Measurements from ENCODE around the gene FOXE3.
A peak's percentile ranks its signal among the peaks of the same experiment; 100 is the strongest.

The FOXE3 gene

DNA sequence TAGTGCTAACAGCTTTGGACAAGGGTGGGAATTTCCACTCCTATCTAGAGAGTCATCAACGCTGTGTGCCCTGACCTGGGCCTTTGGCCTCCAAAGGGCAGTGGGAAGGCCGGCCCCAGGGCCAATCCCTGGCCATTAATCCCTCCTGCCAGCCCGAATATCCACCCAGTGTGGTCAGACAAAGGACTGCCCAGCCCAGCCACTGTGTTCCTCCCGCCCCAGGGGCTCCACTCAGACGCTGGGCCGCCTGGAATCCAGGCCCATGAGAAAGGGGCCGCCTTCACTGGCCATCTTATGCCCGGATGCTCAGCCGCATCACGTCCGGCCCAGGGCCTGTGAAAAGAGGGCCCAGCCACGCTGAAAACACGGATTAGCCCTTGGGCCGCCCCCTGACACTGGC lies 3.6 kb upstream of the FOXE3 start:
- no peak for DNase-seq (ENCODE audit: low read depth, low spot score)

DNA sequence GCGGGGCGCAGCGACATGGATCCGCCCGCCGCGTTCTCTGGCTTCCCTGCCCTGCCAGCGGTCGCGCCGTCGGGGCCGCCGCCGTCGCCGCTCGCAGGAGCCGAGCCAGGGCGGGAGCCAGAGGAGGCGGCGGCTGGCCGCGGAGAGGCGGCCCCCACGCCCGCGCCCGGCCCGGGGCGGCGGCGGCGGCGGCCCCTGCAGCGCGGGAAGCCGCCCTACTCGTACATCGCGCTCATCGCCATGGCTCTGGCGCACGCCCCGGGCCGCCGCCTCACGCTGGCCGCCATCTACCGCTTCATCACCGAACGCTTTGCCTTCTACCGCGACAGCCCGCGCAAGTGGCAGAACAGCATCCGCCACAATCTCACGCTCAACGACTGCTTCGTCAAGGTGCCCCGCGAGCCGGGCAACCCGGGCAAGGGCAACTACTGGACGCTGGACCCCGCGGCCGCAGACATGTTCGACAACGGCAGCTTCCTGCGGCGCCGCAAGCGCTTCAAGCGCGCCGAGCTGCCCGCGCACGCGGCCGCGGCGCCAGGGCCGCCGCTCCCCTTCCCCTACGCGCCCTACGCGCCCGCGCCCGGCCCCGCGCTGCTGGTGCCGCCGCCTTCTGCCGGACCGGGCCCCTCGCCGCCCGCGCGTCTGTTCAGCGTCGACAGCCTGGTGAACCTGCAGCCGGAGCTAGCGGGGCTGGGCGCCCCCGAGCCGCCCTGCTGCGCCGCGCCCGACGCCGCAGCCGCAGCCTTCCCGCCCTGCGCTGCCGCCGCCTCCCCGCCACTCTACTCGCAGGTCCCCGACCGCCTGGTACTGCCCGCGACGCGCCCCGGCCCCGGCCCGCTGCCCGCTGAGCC lies 459 bp downstream of the FOXE3 start:
- Histone ChIP-seq H3K27me3 (ENCODE audit: insufficient read depth, insufficient read length) (peaks cover 69% of the 10 kb centered on the region), H3K9ac (ENCODE audit: insufficient read length, low read depth) (peak overlapping the region; percentile 51), H3K36me3 (ENCODE audit: insufficient read depth, insufficient read length, low read length) (no peaks in the 10 kb centered on the region), H3K4me1 (ENCODE audit: insufficient read depth, insufficient read length) (peaks cover 11% of the 10 kb centered on the region), H3K4me3 (ENCODE audit: insufficient read length, low read depth) (peak overlapping the region; percentile 37), H3K9me3 (ENCODE audit: insufficient read depth, low read length) (no peaks in the 10 kb centered on the region)
- no peak for DNase-seq (ENCODE audit: low read depth, low spot score)
- TF ChIP-seq ZNF274 (IDR thresholded peaks at IDR 0.05; ENCODE audit: low read depth, low read length) (no peak), SUZ12 (IDR thresholded peaks at IDR 0.05; ENCODE audit: extremely low read depth, insufficient read depth, insufficient read length) (peak; percentile 81), YY1 (IDR thresholded peaks at IDR 0.05; ENCODE audit: insufficient read depth, insufficient read length) (no peak)

More for the DNA sequence above, 3.6 kb upstream of the FOXE3 start:
- peaks cover 20% of the 10 kb centered on the region for H3K4me1 ChIP-seq (ENCODE audit: insufficient read depth, insufficient read length)
- no peaks in the 10 kb centered on the region for H3K36me3 ChIP-seq (ENCODE audit: insufficient read depth, insufficient read length, low read length)
- no peak overlapping the region for H3K9ac ChIP-seq (ENCODE audit: insufficient read length, low read depth)
- no peaks in the 10 kb centered on the region for H3K9me3 ChIP-seq (ENCODE audit: insufficient read depth, low read length)
- no peak for TF ChIP-seq ZNF274 (IDR thresholded peaks at IDR 0.05; ENCODE audit: low read depth, low read length)
- TF ChIP-seq YY1 (IDR thresholded peaks at IDR 0.05; ENCODE audit: insufficient read depth, insufficient read length) = no peak
- TF ChIP-seq SUZ12 (IDR thresholded peaks at IDR 0.05; ENCODE audit: extremely low read depth, insufficient read depth, insufficient read length) = no peak
- H3K4me3 ChIP-seq (ENCODE audit: insufficient read length, low read depth) = no peak overlapping the region
- peaks cover 37% of the 10 kb centered on the region for H3K27me3 ChIP-seq (ENCODE audit: insufficient read depth, insufficient read length)

DNA sequence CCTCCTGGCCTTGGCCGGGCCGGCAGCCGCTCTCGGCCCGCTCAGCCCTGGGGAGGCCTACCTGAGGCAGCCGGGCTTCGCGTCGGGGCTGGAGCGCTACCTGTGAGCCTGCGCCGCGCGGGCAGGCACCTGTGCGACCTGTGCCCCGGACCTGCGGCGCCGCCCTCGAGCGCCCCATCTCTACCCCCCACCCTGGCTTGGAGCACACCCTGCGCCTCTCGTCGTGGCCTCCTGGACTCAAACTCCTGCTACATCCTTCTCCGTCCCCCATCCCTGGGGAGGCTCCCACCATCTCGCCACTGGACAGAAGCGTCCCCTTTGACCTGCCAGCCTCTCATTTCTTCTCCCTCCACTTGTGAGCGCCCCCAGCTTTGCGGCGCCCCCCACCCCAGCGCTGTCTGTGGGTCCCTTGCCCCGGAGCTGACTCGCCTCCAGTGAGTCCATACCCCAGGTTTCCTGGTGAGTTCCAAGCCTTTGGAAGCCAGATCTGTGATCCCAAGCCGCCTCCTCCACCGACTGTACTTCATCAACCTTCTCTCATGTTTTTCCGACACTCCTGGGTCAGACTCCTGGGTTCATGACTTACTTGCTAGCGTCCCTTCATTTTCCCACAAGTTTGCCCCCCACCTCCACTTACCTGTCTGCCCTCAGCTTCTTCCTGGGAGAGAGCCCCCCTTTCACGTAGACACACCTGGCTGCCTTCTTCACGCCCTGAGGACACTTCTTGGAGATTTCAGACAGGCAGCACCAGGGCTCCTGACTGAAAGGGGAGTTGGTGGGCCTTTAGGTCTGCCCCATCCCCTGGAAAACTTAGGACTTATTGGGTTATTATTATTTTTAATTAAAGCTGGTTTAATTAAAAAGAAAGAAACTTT lies 1.3 kb downstream of the FOXE3 start:
- DNase-seq (ENCODE audit: low read depth, low spot score) = no peak
- Histone ChIP-seq H3K4me3 (ENCODE audit: insufficient read length, low read depth) (peak overlapping the region; percentile 37), H3K9ac (ENCODE audit: insufficient read length, low read depth) (peak overlapping the region; percentile 51), H3K36me3 (ENCODE audit: insufficient read depth, insufficient read length, low read length) (no peaks in the 10 kb centered on the region), H3K27me3 (ENCODE audit: insufficient read depth, insufficient read length) (peaks cover 70% of the 10 kb centered on the region), H3K9me3 (ENCODE audit: insufficient read depth, low read length) (no peaks in the 10 kb centered on the region), H3K4me1 (ENCODE audit: insufficient read depth, insufficient read length) (peaks cover 3% of the 10 kb centered on the region)
- no peak for TF ChIP-seq YY1 (IDR thresholded peaks at IDR 0.05; ENCODE audit: insufficient read depth, insufficient read length)

DNA sequence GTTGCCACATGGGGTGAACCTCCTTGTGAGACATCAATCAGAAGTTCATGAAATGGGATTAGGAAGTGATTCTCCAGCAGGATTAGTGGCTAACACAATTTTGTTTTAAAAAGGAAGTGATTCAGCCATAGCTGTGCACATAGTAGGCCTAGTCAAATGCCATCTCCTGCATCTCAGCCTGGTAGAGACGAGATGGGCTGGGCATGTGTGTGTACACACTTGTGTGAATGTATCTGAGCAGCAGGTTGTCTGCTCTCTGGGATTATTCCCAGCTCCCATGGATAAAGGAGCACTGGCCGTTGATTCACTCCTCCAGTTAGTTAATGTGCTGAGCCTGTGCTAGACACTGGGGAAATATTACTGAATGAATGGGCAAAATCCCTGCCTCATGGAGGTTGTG lies 2.0 kb downstream of the FOXE3 start:
- H3K27me3 ChIP-seq (ENCODE audit: insufficient read depth, insufficient read length) = peaks cover 70% of the 10 kb centered on the region
- H3K9me3 ChIP-seq (ENCODE audit: insufficient read depth, low read length) = no peaks in the 10 kb centered on the region
- no peak overlapping the region for H3K9ac ChIP-seq (ENCODE audit: insufficient read length, low read depth)
- no peak for TF ChIP-seq ZNF274 (IDR thresholded peaks at IDR 0.05; ENCODE audit: low read depth, low read length)
- no peak for TF ChIP-seq YY1 (IDR thresholded peaks at IDR 0.05; ENCODE audit: insufficient read depth, insufficient read length)
- TF ChIP-seq SUZ12 (IDR thresholded peaks at IDR 0.05; ENCODE audit: extremely low read depth, insufficient read depth, insufficient read length) = no peak
- no peak overlapping the region for H3K4me3 ChIP-seq (ENCODE audit: insufficient read length, low read depth)
- no peaks in the 10 kb centered on the region for H3K36me3 ChIP-seq (ENCODE audit: insufficient read depth, insufficient read length, low read length)
- DNase-seq (ENCODE audit: low read depth, low spot score) = no peak
- no peaks in the 10 kb centered on the region for H3K4me1 ChIP-seq (ENCODE audit: insufficient read depth, insufficient read length)

DNA sequence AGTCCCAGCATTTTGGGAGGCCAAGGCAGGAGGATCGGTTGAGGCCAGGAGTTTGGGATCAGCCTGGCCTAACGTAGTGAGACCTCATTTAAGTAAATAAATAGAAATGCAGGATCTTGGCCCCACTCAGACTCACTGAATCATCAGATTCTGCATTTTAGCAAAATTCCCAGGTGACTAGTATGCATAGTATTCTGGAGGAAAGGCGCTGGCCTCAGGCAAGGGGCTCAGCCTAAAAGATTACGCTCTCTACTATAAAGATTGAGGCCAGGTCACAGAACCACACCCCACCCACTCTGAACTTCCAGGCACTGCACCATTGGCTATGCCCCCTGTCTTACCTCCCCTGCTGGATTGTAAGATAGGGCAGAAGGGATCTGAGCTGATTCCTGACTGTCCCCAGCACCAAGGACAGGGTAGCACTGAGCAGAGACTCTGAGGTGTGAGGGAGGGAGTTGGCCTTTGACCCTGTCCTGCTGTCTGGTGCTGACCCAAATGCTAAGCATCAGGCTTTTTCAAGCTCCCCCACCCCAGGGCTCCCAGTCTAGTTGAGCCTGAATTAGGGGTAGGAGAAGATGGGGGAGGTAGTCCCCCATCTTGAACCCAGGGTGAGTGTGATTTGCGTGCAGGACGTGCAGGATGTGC lies 2.7 kb downstream of the FOXE3 start:
- H3K9ac ChIP-seq (ENCODE audit: insufficient read length, low read depth) = no peak overlapping the region
- H3K4me1 ChIP-seq (ENCODE audit: insufficient read depth, insufficient read length) = no peaks in the 10 kb centered on the region
- no peaks in the 10 kb centered on the region for H3K9me3 ChIP-seq (ENCODE audit: insufficient read depth, low read length)
- peaks cover 69% of the 10 kb centered on the region for H3K27me3 ChIP-seq (ENCODE audit: insufficient read depth, insufficient read length)
- no peak for DNase-seq (ENCODE audit: low read depth, low spot score)
- no peaks in the 10 kb centered on the region for H3K36me3 ChIP-seq (ENCODE audit: insufficient read depth, insufficient read length, low read length)
- TF ChIP-seq YY1 (IDR thresholded peaks at IDR 0.05; ENCODE audit: insufficient read depth, insufficient read length) (no peak), SUZ12 (IDR thresholded peaks at IDR 0.05; ENCODE audit: extremely low read depth, insufficient read depth, insufficient read length) (no peak), ZNF274 (IDR thresholded peaks at IDR 0.05; ENCODE audit: low read depth, low read length) (no peak)
- no peak overlapping the region for H3K4me3 ChIP-seq (ENCODE audit: insufficient read length, low read depth)

DNA sequence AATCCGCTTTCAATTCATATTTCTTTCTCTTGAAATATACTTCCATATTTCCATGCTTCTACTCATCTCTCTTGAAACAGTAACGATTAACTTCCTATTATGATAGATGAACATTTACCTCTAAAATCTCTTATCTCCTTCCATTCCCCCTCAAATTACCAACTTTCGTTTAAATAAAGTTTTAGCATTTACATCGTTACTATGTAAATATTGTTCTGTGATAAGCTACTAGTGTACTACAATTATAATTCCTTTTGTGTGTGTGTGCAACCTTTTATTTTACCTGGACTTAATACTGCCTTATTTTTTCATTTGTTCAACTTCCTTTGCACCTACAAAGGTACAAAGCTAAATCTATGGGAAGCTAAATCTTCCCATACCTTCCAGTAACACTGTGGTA lies 4.5 kb downstream of the FOXE3 start:
- peaks cover 52% of the 10 kb centered on the region for H3K27me3 ChIP-seq (ENCODE audit: insufficient read depth, insufficient read length)

DNA sequence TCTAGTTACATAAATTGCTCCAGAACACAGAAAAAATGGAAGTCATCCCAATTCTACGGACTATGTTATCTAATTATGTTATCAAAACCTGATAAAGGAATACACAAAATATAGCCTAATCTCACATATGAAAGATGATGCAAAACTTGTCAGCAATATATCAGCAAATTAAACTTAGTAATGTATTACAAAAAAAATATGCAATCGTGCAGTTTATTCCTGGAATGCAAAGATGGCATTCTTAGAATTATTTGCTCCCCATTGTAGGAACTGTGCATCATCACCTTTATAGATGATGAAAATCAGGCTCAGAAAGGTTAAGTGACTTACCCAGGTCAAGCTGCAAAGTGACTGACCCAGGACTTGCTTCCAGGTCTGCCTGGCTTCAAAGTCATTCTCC lies 7.8 kb downstream of the FOXE3 start:
- Histone ChIP-seq H3K4me3 (ENCODE audit: insufficient read length, low read depth) (no peak overlapping the region), H3K9me3 (ENCODE audit: insufficient read depth, low read length) (no peaks in the 10 kb centered on the region), H3K27me3 (ENCODE audit: insufficient read depth, insufficient read length) (peaks cover 19% of the 10 kb centered on the region), H3K36me3 (ENCODE audit: insufficient read depth, insufficient read length, low read length) (no peaks in the 10 kb centered on the region), H3K9ac (ENCODE audit: insufficient read length, low read depth) (no peak overlapping the region), H3K4me1 (ENCODE audit: insufficient read depth, insufficient read length) (no peaks in the 10 kb centered on the region)
- DNase-seq (ENCODE audit: low read depth, low spot score) = no peak
- TF ChIP-seq SUZ12 (IDR thresholded peaks at IDR 0.05; ENCODE audit: extremely low read depth, insufficient read depth, insufficient read length) (no peak), YY1 (IDR thresholded peaks at IDR 0.05; ENCODE audit: insufficient read depth, insufficient read length) (no peak), ZNF274 (IDR thresholded peaks at IDR 0.05; ENCODE audit: low read depth, low read length) (no peak)

More for the DNA sequence above, 4.5 kb downstream of the FOXE3 start:
- no peak overlapping the region for H3K4me3 ChIP-seq (ENCODE audit: insufficient read length, low read depth)
- no peaks in the 10 kb centered on the region for H3K36me3 ChIP-seq (ENCODE audit: insufficient read depth, insufficient read length, low read length)
- TF ChIP-seq YY1 (IDR thresholded peaks at IDR 0.05; ENCODE audit: insufficient read depth, insufficient read length) = no peak
- H3K9ac ChIP-seq (ENCODE audit: insufficient read length, low read depth) = no peak overlapping the region
- no peaks in the 10 kb centered on the region for H3K9me3 ChIP-seq (ENCODE audit: insufficient read depth, low read length)
- no peak for DNase-seq (ENCODE audit: low read depth, low spot score)
- no peaks in the 10 kb centered on the region for H3K4me1 ChIP-seq (ENCODE audit: insufficient read depth, insufficient read length)
